K562 (cell line): ENCODE data around the gene GLE1.

ENCODE experiments used
- MAX ChIP-seq: sonication (generic); formaldehyde crosslinking; IDR thresholded peaks from 2 replicates; pipeline ENCODE4 v1.9.0; 2022; ENCODE audit warnings: mild to moderate bottlenecking, missing genetic modification reagents
- PKNOX1 ChIP-seq: fragments of 450-650 bp; IDR thresholded peaks from 2 replicates; pipeline ENCODE4 v1.6.1; 2016
- POLR2A ChIP-seq: fragments of 450-650 bp; conservative IDR thresholded peaks from 2 replicates; pipeline ENCODE4 v1.6.1; 2016
- POLR3A ChIP-seq: IDR thresholded peaks from 2 replicates; pipeline ENCODE4 v1.6.1; 2011; ENCODE audit warnings: borderline replicate concordance, mild to moderate bottlenecking, moderate library complexity; ENCODE audit not compliant: insufficient read length, insufficient read depth; ENCODE audit errors: extremely low read depth
- SP1 ChIP-seq: sonication (generic); formaldehyde crosslinking; IDR thresholded peaks from 2 replicates; pipeline ENCODE4 v1.8.1; 2022; ENCODE audit warnings: mild to moderate bottlenecking, missing genetic modification reagents
- TAF1 ChIP-seq: IDR thresholded peaks from 2 replicates; pipeline ENCODE4 v1.6.1; 2011; ENCODE audit warnings: mild to moderate bottlenecking, low read length, moderate library complexity; ENCODE audit not compliant: insufficient read depth, control insufficient read depth, severe bottlenecking; ENCODE audit errors: extremely low read depth
- ZNF766 ChIP-seq: fragments of 200-800 bp; sonication (Bioruptor generic); conservative IDR thresholded peaks from 2 replicates; pipeline ENCODE4 v1.6.1; 2016; ENCODE audit warnings: missing genetic modification characterization, missing compliant biosample characterization
- TF ChIP-seq, protein P1 (sequence below): IDR thresholded peaks from 3 replicates; pipeline ENCODE4 v1.6.1; 2011; ENCODE audit warnings: borderline replicate concordance, mild to moderate bottlenecking, moderate library complexity; ENCODE audit not compliant: insufficient read length; ENCODE audit errors: extremely low read depth
- TF ChIP-seq, protein P2 (sequence below): sonication (generic); formaldehyde crosslinking; IDR thresholded peaks from 2 replicates; pipeline ENCODE4 v1.5.0; 2020; ENCODE audit warnings: missing genetic modification reagents

GRCh38 chr9:128469070-128469469 is 35.4 kb upstream of the GLE1 start:
- TF ChIP-seq MAX, result no peak
- TF ChIP-seq SP1 (CRISPR knock-in tag), result no peak
- no peak for TF ChIP-seq PKNOX1
- TF ChIP-seq POLR3A, result no peak
- TF ChIP-seq POLR2A, result no peak
- TF ChIP-seq, protein P1, sequence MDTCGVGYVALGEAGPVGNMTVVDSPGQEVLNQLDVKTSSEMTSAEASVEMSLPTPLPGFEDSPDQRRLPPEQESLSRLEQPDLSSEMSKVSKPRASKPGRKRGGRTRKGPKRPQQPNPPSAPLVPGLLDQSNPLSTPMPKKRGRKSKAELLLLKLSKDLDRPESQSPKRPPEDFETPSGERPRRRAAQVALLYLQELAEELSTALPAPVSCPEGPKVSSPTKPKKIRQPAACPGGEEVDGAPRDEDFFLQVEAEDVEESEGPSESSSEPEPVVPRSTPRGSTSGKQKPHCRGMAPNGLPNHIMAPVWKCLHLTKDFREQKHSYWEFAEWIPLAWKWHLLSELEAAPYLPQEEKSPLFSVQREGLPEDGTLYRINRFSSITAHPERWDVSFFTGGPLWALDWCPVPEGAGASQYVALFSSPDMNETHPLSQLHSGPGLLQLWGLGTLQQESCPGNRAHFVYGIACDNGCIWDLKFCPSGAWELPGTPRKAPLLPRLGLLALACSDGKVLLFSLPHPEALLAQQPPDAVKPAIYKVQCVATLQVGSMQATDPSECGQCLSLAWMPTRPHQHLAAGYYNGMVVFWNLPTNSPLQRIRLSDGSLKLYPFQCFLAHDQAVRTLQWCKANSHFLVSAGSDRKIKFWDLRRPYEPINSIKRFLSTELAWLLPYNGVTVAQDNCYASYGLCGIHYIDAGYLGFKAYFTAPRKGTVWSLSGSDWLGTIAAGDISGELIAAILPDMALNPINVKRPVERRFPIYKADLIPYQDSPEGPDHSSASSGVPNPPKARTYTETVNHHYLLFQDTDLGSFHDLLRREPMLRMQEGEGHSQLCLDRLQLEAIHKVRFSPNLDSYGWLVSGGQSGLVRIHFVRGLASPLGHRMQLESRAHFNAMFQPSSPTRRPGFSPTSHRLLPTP, result no peak
- TF ChIP-seq TAF1, result no peak
- TF ChIP-seq, protein P2, sequence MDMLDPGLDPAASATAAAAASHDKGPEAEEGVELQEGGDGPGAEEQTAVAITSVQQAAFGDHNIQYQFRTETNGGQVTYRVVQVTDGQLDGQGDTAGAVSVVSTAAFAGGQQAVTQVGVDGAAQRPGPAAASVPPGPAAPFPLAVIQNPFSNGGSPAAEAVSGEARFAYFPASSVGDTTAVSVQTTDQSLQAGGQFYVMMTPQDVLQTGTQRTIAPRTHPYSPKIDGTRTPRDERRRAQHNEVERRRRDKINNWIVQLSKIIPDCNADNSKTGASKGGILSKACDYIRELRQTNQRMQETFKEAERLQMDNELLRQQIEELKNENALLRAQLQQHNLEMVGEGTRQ (CRISPR knock-in tag), result no peak
- TF ChIP-seq ZNF766, result no peak
